H1 (cell line): ENCODE measurements around the gene R3HDM2. TPM values are rescaled to one million over a fixed set of nuclear protein-coding genes. Genes with fewer than 3 reads are reported as not detected.

Experiments
- CTCF ChIA-PET: fragments of 300-600 bp; sonication (Branson Sonifier 250); formaldehyde crosslinking; loops from one replicate; lab custom pipeline; 2021; ENCODE audit not compliant: partially characterized antibody; lab: Charles Lee
- POLR2A ChIA-PET: fragments of 300-600 bp; sonication (Branson Sonifier 250); formaldehyde crosslinking; loops from one replicate; lab custom pipeline; 2021; ENCODE audit warnings: inconsistent platforms; ENCODE audit not compliant: partially characterized antibody; lab: Charles Lee
- DNase-seq, 2 experiments: peaks; one replicate each; pipeline versions ENCODE4 v3.0.0 to v3.0.0-alpha.2; 2010 to 2022; ENCODE audit warnings: low spot score in 2 of 2, low read depth in 1 of 2, mixed read lengths in 1 of 2
- FAIRE-seq: peaks from 2 replicates; lab custom pipeline; 2011; peaks lifted over from hg19 to GRCh38; lab: Jason Lieb, UNC
- H2AFZ ChIP-seq: 2 replicates; pipeline ENCODE4 v1.8.1; 2012; ENCODE audit warnings: low read length, inconsistent platforms
- H2AK5ac ChIP-seq: 2 replicates; pipeline ENCODE4 v1.6.1; 2013; ENCODE audit warnings: low read depth, low read length
- H2BK120ac ChIP-seq: replicated peaks from 2 replicates; pipeline ENCODE3; 2013; ENCODE audit warnings: low read depth, low read length, inconsistent platforms
- H2BK12ac ChIP-seq: 2 replicates; pipeline ENCODE4 v1.6.1; 2013; ENCODE audit warnings: low read depth, low read length
- H2BK15ac ChIP-seq: 2 replicates; pipeline ENCODE4 v1.6.1; 2013; ENCODE audit warnings: low read length
- H2BK20ac ChIP-seq: 2 replicates; pipeline ENCODE4 v1.6.1; 2013; ENCODE audit warnings: low read length
- H2BK5ac ChIP-seq: 2 replicates; pipeline ENCODE4 v1.6.1; 2013; ENCODE audit warnings: low read depth, low read length
- H3K14ac ChIP-seq: 2 replicates; pipeline ENCODE4 v1.6.1; 2013; ENCODE audit warnings: inconsistent platforms; ENCODE audit not compliant: insufficient read length
- H3K18ac ChIP-seq: 2 replicates; pipeline ENCODE4 v1.6.1; 2013; ENCODE audit warnings: low read length; ENCODE audit errors: extremely low read depth
- H3K23ac ChIP-seq: 2 replicates; pipeline ENCODE4 v1.6.1; 2013; ENCODE audit warnings: inconsistent platforms; ENCODE audit not compliant: insufficient read length
- H3K23me2 ChIP-seq: 2 replicates; pipeline ENCODE4 v1.6.1; 2013; ENCODE audit warnings: low read depth, low read length
- H3K27ac ChIP-seq: 2 replicates; pipeline ENCODE4 v1.6.1; 2011; ENCODE audit warnings: low read depth, low read length, inconsistent platforms
- H3K27me3 ChIP-seq, 4 experiments: replicated peaks in 1 of 4; 1 replicate in 1 of 4; 2 replicates in 3 of 4; pipeline versions ENCODE4 v1.6.1 to v1.8.1; 2011 to 2013; ENCODE audit warnings: low read length in 3 of 4, mild to moderate bottlenecking in 3 of 4, inconsistent platforms in 2 of 4, mixed read lengths in 2 of 4, moderate library complexity in 1 of 4; ENCODE audit not compliant: control insufficient read depth in 3 of 4, insufficient read depth in 3 of 4; ENCODE audit errors: extremely low read depth in 1 of 4
- H3K36me3 ChIP-seq, 4 experiments: 2 replicates each; pipeline versions ENCODE4 v1.6.1 to v1.8.1; 2011 to 2013; ENCODE audit warnings: mild to moderate bottlenecking in 4 of 4, low read length in 3 of 4, moderate library complexity in 2 of 4, control low read depth in 1 of 4, inconsistent platforms in 1 of 4; ENCODE audit not compliant: insufficient read depth in 4 of 4, control insufficient read depth in 2 of 4
- H3K4ac ChIP-seq: replicated peaks from 2 replicates; pipeline ENCODE3; 2013; ENCODE audit warnings: low read length, low read depth, mixed read lengths, inconsistent platforms; ENCODE audit not compliant: insufficient read length
- H3K4me1 ChIP-seq, 4 experiments: replicated peaks in 1 of 4; 1 replicate in 1 of 4; 2 replicates in 3 of 4; pipeline versions ENCODE4 v1.6.1 to v1.8.1; 2011 to 2013; ENCODE audit warnings: low read length in 3 of 4, inconsistent platforms in 2 of 4, mixed read lengths in 1 of 4; ENCODE audit not compliant: insufficient read depth in 4 of 4, control insufficient read depth in 3 of 4
- H3K4me2 ChIP-seq, 2 experiments: 2 replicates each; pipeline versions ENCODE4 v1.6.1 to v1.8.1; 2011 to 2013; ENCODE audit warnings: low read depth in 2 of 2, low read length in 2 of 2, control low read depth in 1 of 2, inconsistent platforms in 1 of 2, mild to moderate bottlenecking in 1 of 2; ENCODE audit not compliant: insufficient read depth in 1 of 2
- H3K4me3 ChIP-seq, 4 experiments: fragments of 200-600, 300-600 bp in 1 of 4; sonication (generic), shearing (Covaris generic), sonication (Bioruptor Twin) in 1 of 4; 2 replicates each; pipeline versions ENCODE4 v1.5.1 to v1.8.1; 2011 to 2016; ENCODE audit warnings: low read length in 4 of 4, low read depth in 3 of 4, control low read depth in 2 of 4, inconsistent platforms in 2 of 4, mild to moderate bottlenecking in 2 of 4, mixed read lengths in 1 of 4, moderate library complexity in 1 of 4; ENCODE audit not compliant: insufficient read depth in 2 of 4; ENCODE audit errors: extremely low read depth in 1 of 4
- H3K56ac ChIP-seq: replicated peaks from 2 replicates; pipeline ENCODE3; 2013; ENCODE audit warnings: low read depth, mild to moderate bottlenecking, mixed read lengths, low read length, inconsistent platforms; ENCODE audit not compliant: insufficient read length
- H3K79me1 ChIP-seq: 2 replicates; pipeline ENCODE4 v1.6.1; 2013; ENCODE audit warnings: low read depth, low read length, control low read depth
- H3K79me2 ChIP-seq, 2 experiments: 2 replicates each; pipeline versions ENCODE4 v1.6.1 to v1.8.1; 2012 to 2013; ENCODE audit warnings: low read length in 2 of 2, mild to moderate bottlenecking in 2 of 2, inconsistent platforms in 1 of 2; ENCODE audit not compliant: insufficient read depth in 2 of 2, control insufficient read depth in 1 of 2
- H3K9ac ChIP-seq, 4 experiments: replicated peaks in 1 of 4; 1 replicate in 1 of 4; 2 replicates in 3 of 4; pipeline versions ENCODE4 v1.6.1 to v1.8.1; 2011 to 2013; ENCODE audit warnings: low read depth in 3 of 4, low read length in 3 of 4, control low read depth in 2 of 4, mild to moderate bottlenecking in 2 of 4, moderate library complexity in 2 of 4, inconsistent platforms in 1 of 4; ENCODE audit errors: extremely low read depth in 1 of 4
- H3K9me3 ChIP-seq, 2 experiments: 2 replicates each; pipeline versions ENCODE4 v1.6.1 to v1.8.1; 2012 to 2013; ENCODE audit warnings: mild to moderate bottlenecking in 2 of 2, moderate library complexity in 2 of 2, control low read depth in 1 of 2, inconsistent platforms in 1 of 2, low read depth in 1 of 2, low read length in 1 of 2, mixed read lengths in 1 of 2; ENCODE audit not compliant: insufficient read depth in 2 of 2
- H4K20me1 ChIP-seq, 2 experiments: replicated peaks in 1 of 2; 2 replicates each; pipeline versions ENCODE3 to v1.8.1; 2011 to 2013; ENCODE audit warnings: inconsistent platforms in 2 of 2, low read length in 2 of 2, mild to moderate bottlenecking in 1 of 2; ENCODE audit not compliant: insufficient read depth in 2 of 2, control insufficient read depth in 1 of 2
- H4K5ac ChIP-seq: 2 replicates; pipeline ENCODE4 v1.6.1; 2013; ENCODE audit warnings: low read length, low read depth, mixed read lengths, inconsistent platforms; ENCODE audit not compliant: insufficient read length
- H4K8ac ChIP-seq: 2 replicates; pipeline ENCODE4 v1.8.0; 2013; ENCODE audit warnings: mild to moderate bottlenecking, moderate library complexity, low read length, inconsistent platforms; ENCODE audit not compliant: insufficient read depth; ENCODE audit errors: extremely low read depth
- H4K91ac ChIP-seq: replicated peaks from 2 replicates; pipeline ENCODE3; 2013; ENCODE audit warnings: low read length, mixed read lengths, inconsistent platforms; ENCODE audit not compliant: insufficient read length
- BRCA1 ChIP-seq: IDR thresholded peaks from 2 replicates; pipeline ENCODE4 v1.6.1; 2012; ENCODE audit warnings: low read depth, low read length, improper control_type of control experiment
- CREB1 ChIP-seq: IDR thresholded peaks from 2 replicates; pipeline ENCODE4 v1.6.1; 2012; ENCODE audit warnings: inconsistent platforms
- GTF2F1 ChIP-seq: IDR thresholded peaks from 2 replicates; pipeline ENCODE4 v1.6.1; 2012; ENCODE audit warnings: low read depth, low read length, improper control_type of control experiment, borderline replicate concordance
- TCF12 ChIP-seq: IDR thresholded peaks from 2 replicates; pipeline ENCODE4 v1.6.1; 2011; ENCODE audit warnings: low read depth, mild to moderate bottlenecking, low read length
- WGBS, 2 experiments: shearing (Covaris generic) in 1 of 2; methylation state at CpG; one replicate each; pipeline versions ENCODE4 v1.1.6 to v1.1.7; 2013 to 2015; ENCODE audit warnings: low lambda C conversion rate in 2 of 2, mixed read lengths in 2 of 2, inconsistent platforms in 1 of 2, low coverage in 1 of 2, missing lambda C conversion rate in 1 of 2; ENCODE audit not compliant: insufficient replicate concordance in 2 of 2, insufficient coverage in 1 of 2, insufficient read length in 1 of 2; ENCODE audit errors: extremely low coverage in 1 of 2, missing lambda C conversion rate in 1 of 2; 5-methylcytosine and 5-hydroxymethylcytosine counted together
- polyA plus RNA-seq, 7 experiments: library from polyadenylated mRNA; depleted of rRNA in 3 of 7; stranded (reverse) in 5 of 7; unstranded in 2 of 7; fragments of >200 nt in 5 of 7; fragments of 200-250 nt in 2 of 7; gene quantifications; 1 replicate in 5 of 7; 2 replicates in 1 of 7; 4 replicates in 1 of 7; pipeline versions ENCODE4 v1.2.1 to v1.2.3, GENCODE V29; 2011 to 2013; ENCODE audit warnings: missing spikeins in 2 of 7, mixed read lengths in 2 of 7
- total RNA-seq: library from RNA; stranded (reverse); fragmentation: NEBNext Ultra II Directional; extraction: Animal tissue kit (Norgen Biotek cat#: 25700); gene quantifications from 2 replicates; pipeline ENCODE4 v1.2.1, GENCODE V29; 2021

Gene R3HDM2
- total and polyA plus RNA-seq, 2 of the 8 experiments (the other 6 are each of a cell fraction or from before 2014, with no cell fraction given), result 25.6 to 27.0 TPM

GRCh38 chr12:57309420-57309819 lies 121.4 kb downstream of the R3HDM2 start:
- Histone ChIP-seq H3K9ac (no peak overlapping the region), H3K23ac (no peak overlapping the region)
- POLR2A ChIA-PET, result interaction anchor here (1.9 kb wide), 1 partner anchor 146 kb away, joined by 5 read pairs; the partner anchor contains the start of gene INHBE

More at GRCh38 chr12:57309420-57309819, 121.4 kb downstream of the R3HDM2 start:
- H3K4ac ChIP-seq, result no peak overlapping the region
- CTCF ChIA-PET, result interaction anchor here (0.8 to 23.6 kb wide), 8 partner anchors 9 to 146 kb away, joined by 3 to 478 read pairs (median 4); partner anchors contain the start of genes GLI1 and INHBE
- no peaks in the 10 kb centered on the region for H3K23me2 ChIP-seq
- H3K4me1 ChIP-seq, result no peaks in the 10 kb centered on the region
- H2BK120ac ChIP-seq, result no peak overlapping the region
- no peak overlapping the region for H3K4me3 ChIP-seq
- no peak for FAIRE-seq
- peaks cover 0 to 3% (median under 1%) of the 10 kb centered on the region in 4 experiments; a peak in 2 of 8 replicates for H3K36me3 ChIP-seq
- no peak overlapping the region for H3K14ac ChIP-seq
- no peak overlapping the region for H3K27ac ChIP-seq
- no peak overlapping the region for H4K91ac ChIP-seq
- no peaks in the 10 kb centered on the region for H3K79me2 ChIP-seq
- H3K9me3 ChIP-seq, result no peaks in the 10 kb centered on the region
- H3K4me2 ChIP-seq, result no peak overlapping the region
- no peaks in the 10 kb centered on the region for H3K27me3 ChIP-seq
- 76% methylated on average over 2 of the region's 2 CpGs; no CpG with 5 or more reads in 1 of the 2 experiments for WGBS, 2 experiments
- H2BK20ac ChIP-seq, result no peak overlapping the region
- TF ChIP-seq TCF12 (no peak), GTF2F1 (no peak), CREB1 (no peak), BRCA1 (no peak)
- TF ChIP-seq, all 59 proteins: peak for 0
- no peak overlapping the region for H4K5ac ChIP-seq
- H2BK12ac ChIP-seq, result no peak overlapping the region
- no peak overlapping the region for H2AFZ ChIP-seq
- H4K20me1 ChIP-seq, result no peaks in the 10 kb centered on the region
- H2BK15ac ChIP-seq, result no peak overlapping the region
- no peak for DNase-seq
- no peak overlapping the region for H2BK5ac ChIP-seq
- no peaks in the 10 kb centered on the region for H3K79me1 ChIP-seq
- no peak overlapping the region for H4K8ac ChIP-seq
- no peak overlapping the region for H2AK5ac ChIP-seq
- no peak overlapping the region for H3K18ac ChIP-seq
- H3K56ac ChIP-seq, result no peak overlapping the region
